ENCODE measurements around the gene TMEM92.
"Not testable (repeated sequence)": the region's sequence is repeated elsewhere in the genome, so short reads cannot be mapped to it uniquely, and the experiment has no call there.

TMEM92 gene

DNA sequence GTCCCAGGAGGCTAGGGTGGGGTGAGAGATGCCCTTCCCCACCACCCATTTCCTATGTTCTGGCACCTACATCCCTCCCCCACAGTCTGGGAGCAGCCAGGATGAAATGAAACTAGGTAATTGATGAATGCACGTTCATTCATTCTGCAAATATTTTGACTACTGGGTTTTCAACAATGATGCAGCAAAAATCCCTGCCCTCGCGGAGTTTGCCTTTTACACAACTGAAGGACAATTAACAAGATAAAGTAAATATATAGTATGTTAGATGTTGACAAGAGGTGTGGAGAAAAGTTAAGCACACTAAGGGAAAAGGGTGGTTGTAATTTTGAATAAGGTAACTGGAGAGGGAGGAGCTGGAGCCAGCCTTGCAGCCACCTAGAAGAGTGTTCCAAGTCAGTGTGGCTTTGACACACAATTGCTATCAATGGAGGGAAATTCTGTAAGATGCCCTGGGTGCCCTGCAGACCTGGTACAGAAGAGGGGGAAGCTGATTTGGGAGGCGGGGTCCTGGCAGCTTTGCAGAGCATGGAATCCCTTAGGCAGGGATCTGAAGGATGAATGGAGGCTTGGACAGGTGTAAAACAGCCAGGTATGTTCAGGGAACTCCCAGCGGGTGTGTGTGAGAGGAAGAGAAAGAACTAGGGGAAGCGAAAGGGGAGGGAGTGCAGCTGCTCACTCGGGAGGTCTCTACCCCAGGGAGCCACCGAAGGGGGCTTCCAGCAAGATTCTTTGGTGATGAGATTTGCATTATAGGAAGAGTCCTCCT, 2.5 kb downstream of the TMEM92 start:
- no peak for DNase-seq

DNA sequence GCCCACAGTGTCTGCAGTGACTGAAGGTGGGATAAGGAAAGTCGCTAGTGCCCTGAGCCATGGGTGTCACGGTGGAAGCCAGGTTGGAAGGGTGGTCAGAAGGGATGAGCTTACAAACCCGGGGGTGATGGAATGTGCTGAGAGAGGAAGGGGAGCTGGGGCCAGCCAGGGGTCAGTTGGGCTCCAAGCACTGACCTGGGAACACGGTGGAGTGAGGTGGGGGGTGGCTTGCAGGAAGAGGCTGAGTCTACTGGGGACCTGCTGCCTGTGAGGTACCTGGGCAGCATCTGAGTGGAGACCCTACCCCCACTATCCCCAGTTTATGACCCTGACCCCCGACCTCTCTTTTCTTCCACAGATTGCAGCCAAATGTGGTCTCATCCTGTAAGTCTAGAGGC, 3.1 kb downstream of the TMEM92 start:
- no peak for DNase-seq

DNA sequence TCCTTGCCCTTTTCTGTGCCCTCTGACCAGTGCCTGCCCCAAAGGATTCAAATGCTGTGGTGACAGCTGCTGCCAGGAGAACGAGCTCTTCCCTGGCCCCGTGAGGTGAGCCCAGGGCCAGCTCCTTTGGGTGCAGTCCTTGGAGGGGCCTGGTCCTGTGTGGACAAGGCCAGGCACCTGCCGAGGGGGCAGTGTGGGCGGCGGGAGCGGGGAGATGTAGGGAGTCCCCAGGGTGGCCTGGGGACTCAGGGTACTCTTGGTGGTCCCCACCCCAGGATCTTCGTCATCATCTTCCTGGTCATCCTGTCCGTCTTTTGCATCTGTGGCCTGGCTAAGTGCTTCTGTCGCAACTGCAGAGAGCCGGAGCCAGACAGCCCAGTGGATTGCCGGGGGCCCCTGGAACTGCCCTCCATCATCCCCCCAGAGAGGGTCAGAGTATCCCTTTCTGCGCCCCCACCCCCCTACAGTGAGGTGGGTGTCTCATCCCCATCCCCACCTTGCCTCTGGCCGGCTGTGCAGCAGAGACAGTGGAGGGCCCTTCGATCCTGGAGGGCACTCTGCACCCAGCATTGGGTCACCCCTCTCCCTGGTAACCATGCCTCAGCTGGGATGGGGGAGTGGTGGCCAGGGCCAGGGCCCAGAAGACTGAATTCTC, 4.4 kb downstream of the TMEM92 start:
- DNase-seq, result no peak

DNA sequence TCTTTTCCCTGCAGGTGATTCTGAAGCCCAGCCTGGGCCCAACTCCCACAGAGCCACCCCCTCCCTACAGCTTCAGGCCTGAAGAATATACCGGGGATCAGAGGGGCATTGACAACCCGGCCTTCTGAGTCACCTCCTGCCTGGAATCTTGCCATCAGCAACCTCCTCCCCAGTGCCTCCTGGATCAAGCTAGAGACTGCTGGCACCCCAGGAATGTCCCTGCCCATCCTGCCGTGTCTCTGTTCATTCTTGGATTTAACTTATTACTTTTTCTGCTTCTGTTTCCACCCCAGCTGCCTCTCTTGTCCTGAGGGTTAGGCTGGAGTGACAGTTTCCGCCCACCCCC, 4.9 kb downstream of the TMEM92 start:
- no peak for DNase-seq

DNA sequence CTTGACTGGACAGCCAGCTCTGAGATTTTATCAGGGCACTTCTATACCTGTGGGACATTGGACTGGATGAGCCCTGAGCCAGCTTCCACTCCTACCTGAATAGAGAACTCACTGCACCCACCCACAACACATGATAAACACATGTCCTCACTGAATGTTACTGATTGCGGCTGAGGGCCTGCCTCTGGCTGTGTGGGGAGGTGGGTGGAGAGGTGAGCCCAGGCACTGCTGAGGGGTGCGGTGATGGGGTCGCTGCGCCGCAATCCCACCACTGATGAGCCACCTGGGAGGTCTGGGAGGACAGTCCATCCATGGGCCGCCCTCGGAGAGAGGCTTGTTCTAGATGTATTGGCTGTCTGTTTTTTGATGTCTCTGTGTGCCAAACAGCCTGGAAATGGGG, 5.4 kb downstream of the TMEM92 start:
- no peak for DNase-seq

DNA sequence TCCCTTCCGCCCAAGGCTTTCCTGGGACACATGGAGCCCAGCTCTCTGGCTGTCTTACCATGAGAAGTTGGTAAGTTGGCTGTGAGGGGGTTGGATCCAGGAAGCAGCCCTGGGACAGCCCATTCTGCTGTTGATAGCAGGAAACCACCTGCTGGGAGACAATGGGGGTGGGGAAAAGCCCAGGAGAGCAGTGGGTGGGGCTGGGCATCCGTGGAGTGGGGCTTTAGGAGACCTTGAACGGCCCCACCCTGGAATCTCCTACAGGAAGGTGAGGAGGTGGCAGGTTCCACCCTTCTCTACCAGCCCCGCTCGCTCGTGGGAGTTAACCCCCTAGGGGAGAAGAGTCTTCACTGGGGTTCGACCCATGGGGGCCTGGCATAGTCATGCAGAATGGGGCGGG, 5.8 kb downstream of the TMEM92 start:
- DNase-seq, result no peak

DNA sequence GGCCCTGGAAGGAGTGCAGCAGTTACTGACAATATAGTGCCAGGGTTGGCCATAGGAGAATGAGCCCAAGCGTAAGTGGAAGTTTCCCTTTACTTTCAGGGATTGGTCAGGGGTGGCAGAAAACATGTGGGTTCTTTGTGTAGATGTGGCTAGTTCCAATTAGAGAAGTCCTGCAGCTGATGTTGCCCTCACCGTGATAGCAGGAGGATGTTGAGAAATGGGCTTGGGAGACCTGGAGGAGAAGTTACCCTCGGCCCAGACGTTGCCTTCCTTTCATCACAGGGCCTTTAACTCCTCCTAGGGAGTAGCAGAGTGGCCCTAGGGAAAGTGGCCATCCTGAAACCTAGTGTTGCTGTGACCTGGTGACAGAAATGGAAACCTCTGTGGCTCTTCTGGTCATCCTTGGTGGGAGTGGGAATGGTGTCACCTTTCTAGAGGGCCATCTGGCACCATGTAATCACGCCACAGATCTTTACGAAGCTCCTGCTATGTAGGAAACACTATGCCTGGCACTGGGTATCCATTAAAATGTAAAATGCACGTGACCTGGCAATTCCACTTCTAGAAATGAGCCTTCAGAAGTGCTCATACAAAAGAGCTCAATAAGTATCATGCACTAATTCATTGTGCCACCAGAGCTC, 6.7 kb downstream of the TMEM92 start:
- DNase-seq, result no peak

DNA sequence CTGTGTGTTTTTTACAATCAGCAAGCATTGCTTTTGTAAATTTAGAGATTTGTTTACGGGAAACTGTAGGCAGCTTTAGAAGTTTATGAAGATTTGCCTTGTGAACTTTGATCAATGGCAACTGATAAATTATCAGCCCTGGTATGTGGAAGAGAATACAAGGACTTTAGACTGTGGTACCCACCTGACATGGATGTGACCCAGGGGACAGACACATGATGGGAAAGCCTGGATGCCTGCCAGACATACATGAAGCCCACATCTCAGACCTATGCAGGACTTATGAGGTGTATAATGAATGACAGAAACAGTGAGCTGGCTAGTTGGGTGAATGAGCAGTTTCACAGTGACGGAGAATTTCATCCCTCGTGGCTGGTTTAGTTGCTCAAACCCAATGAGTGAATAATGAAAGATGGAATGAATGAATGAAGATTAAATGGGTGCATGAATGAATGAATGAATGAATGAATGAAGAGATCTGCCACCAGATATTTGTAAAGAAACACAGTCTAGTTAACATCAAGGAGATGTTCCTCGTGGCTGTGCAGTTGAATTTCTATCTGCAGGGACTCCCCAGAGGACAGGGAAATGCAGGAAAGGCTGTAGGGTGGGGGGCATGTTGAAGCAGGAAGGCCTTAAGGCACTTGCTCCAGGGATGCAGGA, 7.6 kb downstream of the TMEM92 start:
- no peak for DNase-seq

DNA sequence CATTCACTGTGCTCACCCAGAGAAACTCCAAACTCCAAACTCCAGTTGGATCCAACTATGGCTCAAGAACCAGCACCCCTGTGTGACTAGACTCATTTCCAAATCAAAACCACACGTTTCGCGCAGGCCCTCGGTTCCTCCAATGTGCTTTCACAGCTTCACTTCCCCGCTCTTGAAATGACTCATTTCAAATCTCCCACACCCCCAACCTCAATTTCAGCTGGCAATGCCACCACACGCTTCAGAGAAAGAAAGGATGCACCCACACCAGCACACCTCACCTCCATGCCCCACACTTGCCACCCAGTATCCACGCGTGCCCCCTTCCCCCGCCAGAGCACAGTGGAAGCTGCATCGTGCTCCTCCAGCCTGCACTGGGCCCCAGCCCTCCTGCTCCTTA, 9.0 kb downstream of the TMEM92 start:
- DNase-seq, result peak; percentile 94

DNA sequence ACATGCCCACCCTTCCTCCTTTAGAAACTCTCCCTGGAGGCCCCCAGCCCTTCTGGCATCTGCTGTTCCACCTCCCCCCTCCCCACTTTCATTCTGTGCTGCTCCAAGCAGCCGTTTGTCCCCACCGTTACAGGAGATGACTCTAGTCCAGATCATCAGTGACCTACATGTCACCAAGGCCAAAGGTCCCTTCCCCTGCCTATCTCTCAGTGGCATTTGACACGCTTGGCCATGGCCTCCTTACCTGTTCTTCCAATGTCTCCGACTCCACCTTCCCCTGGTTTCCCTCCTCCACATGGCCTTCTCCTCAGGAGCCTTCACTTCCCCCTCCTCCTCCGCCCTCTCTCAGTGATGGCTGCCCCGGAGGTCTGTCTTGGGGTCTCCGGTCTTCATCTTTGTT, 9.4 kb downstream of the TMEM92 start:
- DNase-seq, result no peak

DNA sequence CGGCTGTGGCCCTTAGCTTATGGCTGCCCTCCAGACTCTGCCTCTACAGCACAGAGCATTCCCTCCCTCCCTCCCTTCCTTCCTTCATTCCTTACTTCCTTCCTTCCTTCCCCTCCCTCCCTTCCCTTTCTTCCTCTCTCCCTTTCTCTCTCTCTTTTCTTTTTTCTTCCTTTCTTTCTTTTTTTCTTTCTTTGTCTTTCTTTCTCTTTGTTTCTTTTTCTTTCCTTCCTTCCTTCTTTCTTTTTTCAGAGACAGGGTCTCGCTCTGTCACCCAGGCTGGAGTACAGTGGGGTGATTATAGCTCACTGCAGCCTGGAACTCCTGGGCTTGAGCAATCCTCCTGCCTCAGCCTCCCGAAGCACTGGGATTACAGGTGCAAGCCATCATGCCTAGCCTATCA, 11.7 kb downstream of the TMEM92 start:
- no peak for DNase-seq

DNA sequence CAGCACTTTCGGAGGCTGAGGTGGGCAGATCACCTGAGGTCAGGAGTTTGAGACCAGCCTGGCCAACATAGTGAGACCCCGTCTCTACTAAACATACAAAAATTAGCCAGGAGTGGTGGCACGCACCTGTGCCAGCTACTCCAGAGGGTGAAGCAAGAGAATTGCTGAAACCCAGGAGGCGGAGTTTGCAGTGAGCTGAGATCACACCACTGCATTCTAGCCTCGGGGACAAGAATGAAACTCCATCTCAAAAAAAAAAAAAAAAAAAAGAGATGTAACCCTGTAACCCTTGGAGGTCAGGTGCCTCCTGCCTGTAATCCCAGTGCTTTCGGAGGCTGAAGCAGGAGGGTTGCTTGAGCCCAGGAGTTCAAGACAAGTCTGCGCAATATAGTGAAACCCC, 13.0 kb downstream of the TMEM92 start:
- not testable (repeated sequence) for DNase-seq

DNA sequence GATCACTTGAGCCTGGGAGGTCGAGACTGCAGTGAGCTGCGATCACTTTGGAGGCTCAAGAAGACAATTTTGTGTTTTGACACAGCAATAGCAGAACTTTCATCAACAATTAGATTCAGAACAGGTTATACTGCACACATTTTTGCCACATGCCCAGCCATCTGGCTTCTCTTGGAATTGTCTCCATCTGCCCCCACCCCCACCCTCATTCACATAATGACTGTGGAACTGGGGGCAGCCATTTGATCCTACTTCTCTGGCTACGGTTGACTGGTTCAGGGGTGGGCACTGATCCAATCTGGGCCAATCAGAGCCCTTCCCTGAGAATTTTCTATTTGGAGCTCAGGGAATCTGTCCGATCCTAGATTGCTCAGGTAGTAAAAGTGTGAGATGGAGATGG, 14.0 kb downstream of the TMEM92 start:
- DNase-seq, result no peak

DNA sequence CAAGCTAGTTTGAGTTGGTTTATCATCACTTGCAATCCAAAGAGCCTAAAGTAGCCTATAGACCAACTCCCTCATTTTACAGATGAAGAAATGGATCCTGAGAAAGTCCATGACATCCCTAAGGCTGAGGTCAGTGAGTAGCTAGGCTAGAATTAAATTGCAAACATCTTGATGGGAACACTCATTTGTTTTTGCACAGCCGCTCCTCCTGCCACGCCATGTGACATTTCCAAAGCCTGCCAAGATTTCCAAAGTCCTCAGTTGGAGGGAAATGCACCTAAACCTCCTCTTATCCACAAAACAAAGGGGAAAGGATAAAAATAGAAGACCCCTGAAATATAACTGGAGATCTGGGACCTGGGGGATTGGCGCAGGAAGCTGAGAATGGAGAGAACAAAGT, 15.0 kb downstream of the TMEM92 start:
- no peak for DNase-seq

DNA sequence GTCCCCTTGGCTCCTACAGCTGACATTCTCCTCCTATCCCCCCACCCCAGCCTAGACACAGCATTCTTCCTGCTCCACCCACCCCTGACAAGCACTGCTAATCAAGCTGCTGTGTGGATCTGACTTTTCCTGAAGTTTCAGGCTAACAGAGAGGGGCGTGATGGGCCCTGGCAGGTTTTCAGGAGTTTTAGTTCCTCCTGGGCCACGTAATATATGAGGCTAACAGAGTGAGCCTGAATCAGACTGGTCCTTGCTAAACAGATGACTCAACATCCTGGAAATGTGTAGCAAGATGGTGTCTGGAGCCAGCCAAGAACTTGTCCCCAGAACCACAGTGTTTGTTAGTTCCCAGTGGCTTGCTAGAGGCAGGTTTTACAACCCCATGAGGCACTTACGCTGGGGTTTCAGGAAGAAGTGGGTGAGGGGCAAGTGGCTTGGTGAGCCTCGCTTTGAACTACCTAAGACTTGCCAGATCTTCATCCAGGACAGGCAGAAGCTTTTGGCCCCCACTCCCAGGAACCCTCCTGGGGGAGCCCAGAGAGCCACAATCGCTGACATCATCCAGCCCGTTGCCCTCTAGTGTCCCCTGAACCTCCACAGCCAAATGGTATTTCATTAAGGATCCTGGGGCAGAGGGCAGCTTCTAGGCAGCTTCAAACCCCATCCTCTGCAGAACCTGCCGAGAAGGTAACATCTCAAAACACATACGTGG, 15.9 kb downstream of the TMEM92 start:
- DNase-seq, result peak; percentile 82

DNA sequence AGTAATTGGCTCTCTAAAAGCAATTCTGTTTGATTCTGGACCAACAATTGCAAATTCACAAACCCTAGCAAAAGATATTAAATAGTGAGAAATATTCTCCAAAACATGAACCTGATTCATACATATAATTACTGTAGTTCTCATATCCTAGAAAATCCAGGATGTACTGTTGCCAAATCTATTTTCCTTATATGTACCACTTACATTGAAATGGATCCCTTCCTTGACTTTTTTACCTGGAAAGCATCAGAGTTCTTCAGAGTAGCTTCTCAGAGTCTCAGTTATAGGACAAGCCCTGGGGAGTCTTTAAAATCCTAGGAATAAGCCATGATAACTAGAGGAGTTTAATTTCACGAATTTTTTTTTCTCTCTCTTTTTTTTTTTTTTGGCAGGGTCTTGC, 16.7 kb downstream of the TMEM92 start:
- no peak for DNase-seq

DNA sequence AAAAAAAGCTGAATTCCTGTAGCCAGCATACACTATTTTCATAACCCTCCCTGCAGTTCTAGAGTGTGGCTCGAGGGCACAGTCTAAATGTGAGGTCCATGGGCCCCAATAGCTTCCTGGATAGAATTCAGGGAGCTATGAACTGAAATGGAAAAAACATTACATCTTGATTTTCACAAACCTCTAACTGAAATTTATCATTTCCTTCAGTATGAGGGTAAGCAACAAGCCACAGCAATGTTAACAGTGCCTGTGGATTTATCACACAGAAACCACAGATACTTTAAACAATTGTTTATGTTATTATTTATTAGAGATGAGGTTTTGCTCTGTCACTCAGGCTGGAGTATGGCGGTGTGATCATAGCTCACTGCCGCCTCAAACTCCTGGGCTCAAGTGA, 18.2 kb downstream of the TMEM92 start:
- no peak for DNase-seq

DNA sequence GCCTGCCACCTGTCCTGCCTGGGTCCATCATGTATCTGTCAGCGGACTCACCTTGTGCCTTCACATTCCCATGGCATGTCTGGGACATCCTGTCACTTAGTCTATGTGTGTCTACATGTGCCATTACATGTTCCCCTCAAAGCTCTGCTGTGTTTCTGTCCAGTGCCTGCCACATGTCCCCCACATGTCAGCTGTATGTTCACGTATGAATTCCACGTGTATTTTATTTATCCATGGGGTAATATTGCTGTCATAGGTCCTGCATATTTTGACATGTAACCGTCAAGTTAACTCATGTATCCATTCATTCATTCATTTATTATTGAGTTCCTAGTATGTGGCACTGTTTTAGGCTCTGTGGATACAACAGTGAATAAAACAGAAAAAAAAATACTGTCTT, 20.8 kb downstream of the TMEM92 start:
- no peak for DNase-seq

DNA sequence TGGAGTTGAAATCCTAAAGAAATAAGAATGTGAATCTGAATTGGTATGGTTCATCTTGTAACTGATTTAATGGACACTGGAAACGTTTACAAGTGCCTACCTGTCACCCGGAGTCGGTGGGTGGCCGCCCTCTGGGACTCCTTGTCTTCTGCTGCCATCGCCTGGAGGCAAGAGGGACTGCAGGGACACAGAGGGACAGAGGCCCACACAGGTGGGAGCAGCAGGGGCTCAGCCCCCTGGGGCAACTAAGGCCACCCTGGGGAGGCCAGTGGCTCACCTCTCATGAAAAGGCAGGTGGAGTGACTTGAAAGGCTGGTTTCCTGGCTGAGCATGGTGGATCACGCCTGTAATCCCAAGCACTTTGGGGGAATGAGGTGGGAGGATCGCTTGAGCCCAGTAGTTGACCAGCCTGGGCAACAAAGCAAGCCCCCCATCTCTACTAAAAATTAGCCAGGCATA, 23.2 kb downstream of the TMEM92 start:
- peak; percentile 86 for DNase-seq

DNA sequence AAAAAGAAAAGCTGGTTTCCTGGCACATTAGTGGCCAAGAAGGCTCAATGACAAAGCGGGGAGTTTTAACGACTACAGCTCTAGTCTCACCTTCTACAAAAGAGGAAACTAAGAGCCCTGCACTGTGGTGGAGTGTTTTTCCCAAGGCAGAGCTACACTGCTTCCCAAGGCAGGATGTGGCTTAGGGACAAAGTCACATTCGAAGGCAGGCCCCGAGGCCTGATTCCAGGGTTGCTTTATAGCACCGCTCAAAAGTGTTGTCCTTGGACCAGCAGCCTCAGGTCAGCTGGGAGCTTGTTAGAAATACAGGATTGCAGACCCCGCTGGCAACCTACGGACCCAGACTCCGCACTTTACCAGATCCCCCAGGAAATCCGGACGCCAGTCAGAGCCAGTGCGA, 23.8 kb downstream of the TMEM92 start:
- DNase-seq, result no peak

DNA sequence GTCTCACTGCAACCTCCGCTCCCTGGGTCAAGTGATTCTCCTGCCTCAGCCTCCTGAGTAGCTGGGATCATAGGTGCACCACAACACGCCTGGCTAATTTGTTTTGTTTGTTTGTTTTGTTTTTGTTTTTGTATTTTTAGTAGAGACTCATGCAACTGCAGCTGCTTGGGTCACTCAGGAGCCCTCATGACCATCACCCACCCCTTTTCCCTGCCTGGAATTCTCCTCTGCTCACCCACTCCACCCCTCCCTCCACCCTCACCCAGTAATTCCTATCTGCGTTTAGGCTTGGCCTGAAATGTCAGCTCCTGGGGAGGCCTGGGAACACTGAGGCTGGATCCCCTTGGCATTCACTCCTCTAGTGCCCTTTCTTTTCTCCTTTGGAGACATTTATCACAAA, 25.5 kb downstream of the TMEM92 start:
- no peak for DNase-seq

DNA sequence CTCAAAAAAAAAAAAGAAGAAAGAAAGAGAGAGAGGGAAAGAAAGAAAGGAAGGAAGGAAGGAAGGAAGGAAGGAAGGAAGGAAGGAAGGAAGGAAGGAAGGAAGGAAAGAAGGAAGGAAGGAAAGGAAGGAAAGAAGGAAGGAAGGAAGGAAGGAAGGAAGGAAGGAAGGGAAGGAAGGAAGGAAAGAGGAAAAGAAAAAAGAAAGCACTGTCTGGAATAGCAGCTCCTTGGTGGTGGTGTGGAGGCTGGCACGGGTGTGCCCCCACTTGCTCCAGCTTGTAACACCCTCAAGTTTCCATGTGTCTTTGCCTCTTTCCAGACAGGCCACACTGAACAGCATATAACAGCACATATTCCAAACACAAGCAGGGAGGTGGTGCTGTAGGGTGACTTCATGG, 26.6 kb downstream of the TMEM92 start:
- DNase-seq, result not testable (repeated sequence)

Data from activated CD4-positive, alpha-beta T cell treated with anti-CD3 and anti-CD28 coated beads, Interleukin-2, amount 50 U/mL, for 16 hours (primary cell).